ENCODE results near the gene TMEM9.

DNA sequence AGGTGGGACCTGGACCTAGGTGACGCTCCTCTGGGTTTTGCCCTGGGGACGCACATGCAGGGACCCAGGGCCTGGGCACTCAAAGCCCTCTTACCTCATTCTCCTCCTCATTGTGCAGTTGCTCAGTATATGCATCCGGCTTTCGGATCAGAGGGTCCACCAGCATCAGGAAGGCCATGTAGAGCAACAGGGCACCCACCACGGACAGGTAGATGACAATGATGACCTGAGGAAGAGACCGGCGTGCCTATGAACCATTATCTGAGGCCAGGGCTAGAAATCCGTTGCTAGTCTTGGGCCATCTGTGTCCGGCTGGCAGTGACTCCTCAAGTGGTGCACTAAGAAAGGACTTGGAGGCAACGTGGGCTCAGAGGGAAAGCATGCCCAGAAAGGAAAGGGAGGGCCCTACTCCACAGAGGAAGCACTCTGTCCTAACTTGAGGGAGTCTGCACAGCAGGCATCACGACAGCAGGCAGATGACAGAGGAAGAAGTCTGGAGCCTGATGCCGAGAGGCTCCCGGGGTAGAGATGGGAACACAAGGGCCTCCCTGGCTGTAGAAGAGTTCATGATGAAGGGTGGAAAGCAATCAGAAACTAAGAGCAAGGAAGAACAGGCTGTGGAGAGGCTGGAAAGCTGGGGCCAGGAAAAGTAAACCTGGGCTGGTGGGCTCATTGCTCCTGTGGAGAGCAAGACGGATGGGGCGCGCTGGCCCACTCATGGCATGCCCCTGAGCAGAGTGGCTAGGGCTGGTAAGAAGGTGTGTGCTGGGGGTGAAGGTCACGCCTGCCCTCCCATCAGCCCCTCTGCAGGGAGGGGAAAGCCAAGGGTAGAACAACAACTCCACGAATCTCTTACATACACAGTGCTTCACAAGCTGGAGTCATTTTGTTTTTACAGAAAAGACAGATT lies 10.3 kb downstream of the TMEM9 start:
- TF ChIP-seq, protein P1, sequence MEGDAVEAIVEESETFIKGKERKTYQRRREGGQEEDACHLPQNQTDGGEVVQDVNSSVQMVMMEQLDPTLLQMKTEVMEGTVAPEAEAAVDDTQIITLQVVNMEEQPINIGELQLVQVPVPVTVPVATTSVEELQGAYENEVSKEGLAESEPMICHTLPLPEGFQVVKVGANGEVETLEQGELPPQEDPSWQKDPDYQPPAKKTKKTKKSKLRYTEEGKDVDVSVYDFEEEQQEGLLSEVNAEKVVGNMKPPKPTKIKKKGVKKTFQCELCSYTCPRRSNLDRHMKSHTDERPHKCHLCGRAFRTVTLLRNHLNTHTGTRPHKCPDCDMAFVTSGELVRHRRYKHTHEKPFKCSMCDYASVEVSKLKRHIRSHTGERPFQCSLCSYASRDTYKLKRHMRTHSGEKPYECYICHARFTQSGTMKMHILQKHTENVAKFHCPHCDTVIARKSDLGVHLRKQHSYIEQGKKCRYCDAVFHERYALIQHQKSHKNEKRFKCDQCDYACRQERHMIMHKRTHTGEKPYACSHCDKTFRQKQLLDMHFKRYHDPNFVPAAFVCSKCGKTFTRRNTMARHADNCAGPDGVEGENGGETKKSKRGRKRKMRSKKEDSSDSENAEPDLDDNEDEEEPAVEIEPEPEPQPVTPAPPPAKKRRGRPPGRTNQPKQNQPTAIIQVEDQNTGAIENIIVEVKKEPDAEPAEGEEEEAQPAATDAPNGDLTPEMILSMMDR (IDR thresholded peaks at IDR 0.05): no peak
- TF ChIP-seq POLR2AphosphoS5 (IDR thresholded peaks at IDR 0.05) (no peak), POLR2A (IDR thresholded peaks at IDR 0.05) (no peak), EP300 (IDR thresholded peaks at IDR 0.05) (no peak)
